Stimulated activated CD4-positive, alpha-beta T cell treated with anti-CD3 and anti-CD28 coated beads, Interleukin-1b, Interleukin-23, amount 100 ng/mL, for 1 hour (primary cell): Measurements from ENCODE around the gene ARFIP1.

ENCODE experiments used
- DNase-seq, 2 donors: peaks; one replicate each; pipeline ENCODE4 v3.0.0-alpha.2; 2020; ENCODE audit warnings: low read depth in 2 of 2

ARFIP1 gene

DNA sequence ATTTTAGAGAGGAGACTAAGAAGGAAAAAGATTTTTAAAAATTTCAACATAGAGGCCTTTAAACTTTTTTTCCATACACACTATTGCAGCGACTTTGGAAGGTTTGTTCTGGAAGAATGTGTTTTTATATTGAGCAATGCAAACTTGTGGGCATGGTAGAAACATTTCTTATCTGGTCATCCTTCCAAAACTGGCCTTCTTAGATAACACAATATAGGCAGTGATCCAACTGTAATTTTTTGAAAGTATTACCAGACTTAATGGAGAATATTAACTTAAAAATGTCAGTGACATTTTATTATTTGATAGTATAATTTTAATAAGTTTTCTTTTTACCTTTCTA lies 182.0 kb downstream of the ARFIP1 start:
- DNase-seq = no peak
